ENCODE results near the gene UNC13C.

Gene UNC13C

GRCh38 chr15:54131410-54131809, 153.2 kb downstream of the UNC13C start:
- peak; percentile 2 for DNase-seq (ENCODE audit: low read depth)
- H3K4me3 ChIP-seq (ENCODE audit: low read depth, low read length) = no peak overlapping the region
- no peak for TF ChIP-seq CTCF (conservative IDR thresholded peaks at IDR 0.05; ENCODE audit: low read depth, low read length)

GRCh38 chr15:54149115-54149531, 170.9 kb downstream of the UNC13C start:
- H3K4me3 ChIP-seq (ENCODE audit: low read depth, low read length) = no peak overlapping the region
- peak; percentile 21 for DNase-seq (ENCODE audit: low read depth)
- TF ChIP-seq CTCF (conservative IDR thresholded peaks at IDR 0.05; ENCODE audit: low read depth, low read length) = no peak

- TF ChIP-seq CTCF (conservative IDR thresholded peaks at IDR 0.05; ENCODE audit: low read depth, low read length) = no peak
- peak; percentile 67 for DNase-seq (ENCODE audit: low read depth)
- H3K4me3 ChIP-seq (ENCODE audit: low read depth, low read length) = no peak overlapping the region
Measured at GRCh38 chr15:54150255-54150654, 172.0 kb downstream of the UNC13C start.

- no peak for DNase-seq (ENCODE audit: low read depth)
- TF ChIP-seq CTCF (conservative IDR thresholded peaks at IDR 0.05; ENCODE audit: low read depth, low read length) = no peak
- H3K4me3 ChIP-seq (ENCODE audit: low read depth, low read length) = no peak overlapping the region
Measured at GRCh38 chr15:54159012-54159411, 180.8 kb downstream of the UNC13C start.

- H3K4me3 ChIP-seq (ENCODE audit: low read depth, low read length) = no peak overlapping the region
- TF ChIP-seq CTCF (conservative IDR thresholded peaks at IDR 0.05; ENCODE audit: low read depth, low read length) = no peak
- no peak for DNase-seq (ENCODE audit: low read depth)
Measured at GRCh38 chr15:54187325-54187724, 209.1 kb downstream of the UNC13C start.

GRCh38 chr15:54197995-54198394, 219.8 kb downstream of the UNC13C start:
- no peak overlapping the region for H3K4me3 ChIP-seq (ENCODE audit: low read depth, low read length)
- TF ChIP-seq CTCF (conservative IDR thresholded peaks at IDR 0.05; ENCODE audit: low read depth, low read length) = no peak
- DNase-seq (ENCODE audit: low read depth) = no peak

GRCh38 chr15:54206586-54207321, 228.5 kb downstream of the UNC13C start:
- DNase-seq (ENCODE audit: low read depth) = no peak
- no peak for TF ChIP-seq CTCF (conservative IDR thresholded peaks at IDR 0.05; ENCODE audit: low read depth, low read length)
- H3K4me3 ChIP-seq (ENCODE audit: low read depth, low read length) = no peak overlapping the region

Data from choroid plexus epithelial cell (primary cell).